ENCODE measurements around the gene PNPLA6. TPM values are rescaled to one million over a fixed set of nuclear protein-coding genes. Genes with fewer than 3 reads are reported as not detected.

Gene PNPLA6
- total and polyA plus RNA-seq, 9 of the 15 experiments (the other 6 are each of a cell fraction or from before 2014, with no cell fraction given) = 0.07 to 30.2 (median 8.3) TPM

GRCh38 chr19:7522072-7522922 lies 13.2 kb upstream of the PNPLA6 start, which contains the start of gene MCOLN1 (continued):
- TF ChIP-seq PBX2 (CRISPR knock-in tag; IDR thresholded peaks at IDR 0.05; ENCODE audit: low read depth) (no peak), PBX2 (tag; conservative IDR thresholded peaks at IDR 0.05; ENCODE audit: low read depth) (no peak), POLR3G (IDR thresholded peaks at IDR 0.05; ENCODE audit: extremely low read depth, insufficient read length, insufficient replicate concordance) (no peak), SAFB2 (IDR thresholded peaks at IDR 0.05; ENCODE audit: borderline replicate concordance, low read depth, low read length, severe bottlenecking) (no peak), ZNF778 (CRISPR knock-in tag; IDR thresholded peaks at IDR 0.05) (no peak), THRB (CRISPR knock-in tag; conservative IDR thresholded peaks at IDR 0.05) (0 out of 2 replicates have a peak, but pooled peaks have one; percentile 55), ZNF253 (CRISPR knock-in tag; conservative IDR thresholded peaks at IDR 0.05) (no peak), TOE1 (IDR thresholded peaks at IDR 0.05; ENCODE audit: borderline replicate concordance) (peak; percentile 100), TOE1 (CRISPR knock-in tag; IDR thresholded peaks at IDR 0.05; ENCODE audit: borderline replicate concordance, low read depth) (no peak), CUX1 (CRISPR knock-in tag; IDR thresholded peaks at IDR 0.05) (no peak), ZFP91 (CRISPR knock-in tag; IDR thresholded peaks at IDR 0.05) (peak; percentile 93), HLTF (IDR thresholded peaks at IDR 0.05) (no peak), SREBF2 (CRISPR knock-in tag; IDR thresholded peaks at IDR 0.05) (no peak), ZNF174 (CRISPR knock-in tag; IDR thresholded peaks at IDR 0.05) (no peak)
